GM23338 (cell line): ENCODE measurements around the gene SNAPC2.

Experiments
- CREB1 ChIP-seq: fragments of 250-450 bp; sonication (Bioruptor Pico); IDR thresholded peaks from 2 replicates; pipeline ENCODE4 v1.5.0; 2020; ENCODE audit warnings: low read depth, mild to moderate bottlenecking, moderate library complexity
- ETS1 ChIP-seq: IDR thresholded peaks from 2 replicates; pipeline ENCODE4 v1.6.1; 2016; ENCODE audit warnings: antibody characterized with exemption
- EZH2 ChIP-seq: fragments of 200-600 bp; sonication (generic); IDR thresholded peaks from one replicate; pipeline ENCODE4 v1.8.0; 2017; ENCODE audit warnings: antibody characterized with exemption, mild to moderate bottlenecking, low read depth; ENCODE audit not compliant: unreplicated experiment
- EZH2phosphoT487 ChIP-seq: fragments of 200-600 bp; sonication (generic); IDR thresholded peaks from one replicate; pipeline ENCODE4 v1.8.1; 2018; ENCODE audit warnings: antibody characterized with exemption; ENCODE audit not compliant: unreplicated experiment
- JUNB ChIP-seq: IDR thresholded peaks from one replicate; pipeline ENCODE4 v1.6.1; 2016; ENCODE audit warnings: antibody characterized with exemption; ENCODE audit not compliant: unreplicated experiment
- POLR2AphosphoS5 ChIP-seq: IDR thresholded peaks from 2 replicates; pipeline ENCODE4 v1.6.1; 2016; ENCODE audit warnings: antibody characterized with exemption, low read depth
- REST ChIP-seq: IDR thresholded peaks from one replicate; pipeline ENCODE4 v1.6.1; 2018; ENCODE audit warnings: antibody characterized with exemption; ENCODE audit not compliant: unreplicated experiment
- ZNF114 ChIP-seq: fragments of 250-450 bp; sonication (Bioruptor Pico); IDR thresholded peaks from 2 replicates; pipeline ENCODE4 v1.5.0; 2020; ENCODE audit warnings: mild to moderate bottlenecking, moderate library complexity
- ZNF331 ChIP-seq: fragments of 250-450 bp; sonication (Bioruptor Pico); IDR thresholded peaks from 2 replicates; pipeline ENCODE4 v1.5.0; 2020; ENCODE audit warnings: low read depth, mild to moderate bottlenecking, moderate library complexity
- TF ChIP-seq, protein P1 (sequence below), 2 experiments: fragments of 200-600 bp in 1 of 2; sonication (generic) in 1 of 2; conservative IDR thresholded peaks; 2 replicates each; pipeline versions ENCODE4 v1.5.1 to v1.6.1; 2016 to 2017; ENCODE audit warnings: antibody characterized with exemption in 2 of 2, low read depth in 2 of 2, mild to moderate bottlenecking in 2 of 2, moderate library complexity in 1 of 2
- TF ChIP-seq, protein P2 (sequence below): fragments of 250-450 bp; sonication (Bioruptor Pico); IDR thresholded peaks from 2 replicates; pipeline ENCODE4 v1.5.0; 2020; ENCODE audit warnings: mild to moderate bottlenecking, moderate library complexity

GRCh38 chr19:7907544-7907943, 12.6 kb upstream of the SNAPC2 start:
- TF ChIP-seq, protein P1, sequence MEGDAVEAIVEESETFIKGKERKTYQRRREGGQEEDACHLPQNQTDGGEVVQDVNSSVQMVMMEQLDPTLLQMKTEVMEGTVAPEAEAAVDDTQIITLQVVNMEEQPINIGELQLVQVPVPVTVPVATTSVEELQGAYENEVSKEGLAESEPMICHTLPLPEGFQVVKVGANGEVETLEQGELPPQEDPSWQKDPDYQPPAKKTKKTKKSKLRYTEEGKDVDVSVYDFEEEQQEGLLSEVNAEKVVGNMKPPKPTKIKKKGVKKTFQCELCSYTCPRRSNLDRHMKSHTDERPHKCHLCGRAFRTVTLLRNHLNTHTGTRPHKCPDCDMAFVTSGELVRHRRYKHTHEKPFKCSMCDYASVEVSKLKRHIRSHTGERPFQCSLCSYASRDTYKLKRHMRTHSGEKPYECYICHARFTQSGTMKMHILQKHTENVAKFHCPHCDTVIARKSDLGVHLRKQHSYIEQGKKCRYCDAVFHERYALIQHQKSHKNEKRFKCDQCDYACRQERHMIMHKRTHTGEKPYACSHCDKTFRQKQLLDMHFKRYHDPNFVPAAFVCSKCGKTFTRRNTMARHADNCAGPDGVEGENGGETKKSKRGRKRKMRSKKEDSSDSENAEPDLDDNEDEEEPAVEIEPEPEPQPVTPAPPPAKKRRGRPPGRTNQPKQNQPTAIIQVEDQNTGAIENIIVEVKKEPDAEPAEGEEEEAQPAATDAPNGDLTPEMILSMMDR (conservative IDR thresholded peaks at IDR 0.05; ENCODE audit: low read depth in 2 of 2) = no peak
- TF ChIP-seq POLR2AphosphoS5 = no peak
- TF ChIP-seq EZH2 = no peak
- TF ChIP-seq REST = no peak
- TF ChIP-seq CREB1 (CRISPR knock-in tag) = no peak
- TF ChIP-seq EZH2phosphoT487 = no peak
- TF ChIP-seq ZNF114 = no peak
- TF ChIP-seq JUNB = no peak
- TF ChIP-seq, protein P2, sequence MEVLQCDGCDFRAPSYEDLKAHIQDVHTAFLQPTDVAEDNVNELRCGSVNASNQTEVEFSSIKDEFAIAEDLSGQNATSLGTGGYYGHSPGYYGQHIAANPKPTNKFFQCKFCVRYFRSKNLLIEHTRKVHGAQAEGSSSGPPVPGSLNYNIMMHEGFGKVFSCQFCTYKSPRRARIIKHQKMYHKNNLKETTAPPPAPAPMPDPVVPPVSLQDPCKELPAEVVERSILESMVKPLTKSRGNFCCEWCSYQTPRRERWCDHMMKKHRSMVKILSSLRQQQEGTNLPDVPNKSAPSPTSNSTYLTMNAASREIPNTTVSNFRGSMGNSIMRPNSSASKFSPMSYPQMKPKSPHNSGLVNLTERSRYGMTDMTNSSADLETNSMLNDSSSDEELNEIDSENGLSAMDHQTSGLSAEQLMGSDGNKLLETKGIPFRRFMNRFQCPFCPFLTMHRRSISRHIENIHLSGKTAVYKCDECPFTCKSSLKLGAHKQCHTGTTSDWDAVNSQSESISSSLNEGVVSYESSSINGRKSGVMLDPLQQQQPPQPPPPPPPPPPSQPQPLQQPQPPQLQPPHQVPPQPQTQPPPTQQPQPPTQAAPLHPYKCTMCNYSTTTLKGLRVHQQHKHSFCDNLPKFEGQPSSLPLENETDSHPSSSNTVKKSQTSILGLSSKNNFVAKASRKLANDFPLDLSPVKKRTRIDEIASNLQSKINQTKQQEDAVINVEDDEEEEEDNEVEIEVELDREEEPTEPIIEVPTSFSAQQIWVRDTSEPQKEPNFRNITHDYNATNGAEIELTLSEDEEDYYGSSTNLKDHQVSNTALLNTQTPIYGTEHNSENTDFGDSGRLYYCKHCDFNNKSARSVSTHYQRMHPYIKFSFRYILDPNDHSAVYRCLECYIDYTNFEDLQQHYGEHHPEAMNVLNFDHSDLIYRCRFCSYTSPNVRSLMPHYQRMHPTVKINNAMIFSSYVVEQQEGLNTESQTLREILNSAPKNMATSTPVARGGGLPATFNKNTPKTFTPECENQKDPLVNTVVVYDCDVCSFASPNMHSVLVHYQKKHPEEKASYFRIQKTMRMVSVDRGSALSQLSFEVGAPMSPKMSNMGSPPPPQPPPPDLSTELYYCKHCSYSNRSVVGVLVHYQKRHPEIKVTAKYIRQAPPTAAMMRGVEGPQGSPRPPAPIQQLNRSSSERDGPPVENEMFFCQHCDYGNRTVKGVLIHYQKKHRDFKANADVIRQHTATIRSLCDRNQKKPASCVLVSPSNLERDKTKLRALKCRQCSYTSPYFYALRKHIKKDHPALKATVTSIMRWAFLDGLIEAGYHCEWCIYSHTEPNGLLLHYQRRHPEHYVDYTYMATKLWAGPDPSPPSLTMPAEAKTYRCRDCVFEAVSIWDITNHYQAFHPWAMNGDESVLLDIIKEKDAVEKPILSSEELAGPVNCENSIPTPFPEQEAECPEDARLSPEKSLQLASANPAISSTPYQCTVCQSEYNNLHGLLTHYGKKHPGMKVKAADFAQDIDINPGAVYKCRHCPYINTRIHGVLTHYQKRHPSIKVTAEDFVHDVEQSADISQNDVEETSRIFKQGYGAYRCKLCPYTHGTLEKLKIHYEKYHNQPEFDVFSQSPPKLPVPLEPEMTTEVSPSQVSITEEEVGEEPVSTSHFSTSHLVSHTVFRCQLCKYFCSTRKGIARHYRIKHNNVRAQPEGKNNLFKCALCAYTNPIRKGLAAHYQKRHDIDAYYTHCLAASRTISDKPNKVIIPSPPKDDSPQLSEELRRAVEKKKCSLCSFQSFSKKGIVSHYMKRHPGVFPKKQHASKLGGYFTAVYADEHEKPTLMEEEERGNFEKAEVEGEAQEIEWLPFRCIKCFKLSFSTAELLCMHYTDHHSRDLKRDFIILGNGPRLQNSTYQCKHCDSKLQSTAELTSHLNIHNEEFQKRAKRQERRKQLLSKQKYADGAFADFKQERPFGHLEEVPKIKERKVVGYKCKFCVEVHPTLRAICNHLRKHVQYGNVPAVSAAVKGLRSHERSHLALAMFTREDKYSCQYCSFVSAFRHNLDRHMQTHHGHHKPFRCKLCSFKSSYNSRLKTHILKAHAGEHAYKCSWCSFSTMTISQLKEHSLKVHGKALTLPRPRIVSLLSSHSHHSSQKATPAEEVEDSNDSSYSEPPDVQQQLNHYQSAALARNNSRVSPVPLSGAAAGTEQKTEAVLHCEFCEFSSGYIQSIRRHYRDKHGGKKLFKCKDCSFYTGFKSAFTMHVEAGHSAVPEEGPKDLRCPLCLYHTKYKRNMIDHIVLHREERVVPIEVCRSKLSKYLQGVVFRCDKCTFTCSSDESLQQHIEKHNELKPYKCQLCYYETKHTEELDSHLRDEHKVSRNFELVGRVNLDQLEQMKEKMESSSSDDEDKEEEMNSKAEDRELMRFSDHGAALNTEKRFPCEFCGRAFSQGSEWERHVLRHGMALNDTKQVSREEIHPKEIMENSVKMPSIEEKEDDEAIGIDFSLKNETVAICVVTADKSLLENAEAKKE = no peak
- no peak for TF ChIP-seq ZNF331 (CRISPR knock-in tag)
- TF ChIP-seq ETS1 = no peak
